ENCODE data around the gene PGAP3. TPM values are rescaled to one million over a fixed set of nuclear protein-coding genes. Genes with fewer than 3 reads are reported as not detected.

The PGAP3 gene
- total RNA-seq, 1 donor, result 11.1 TPM

DNA sequence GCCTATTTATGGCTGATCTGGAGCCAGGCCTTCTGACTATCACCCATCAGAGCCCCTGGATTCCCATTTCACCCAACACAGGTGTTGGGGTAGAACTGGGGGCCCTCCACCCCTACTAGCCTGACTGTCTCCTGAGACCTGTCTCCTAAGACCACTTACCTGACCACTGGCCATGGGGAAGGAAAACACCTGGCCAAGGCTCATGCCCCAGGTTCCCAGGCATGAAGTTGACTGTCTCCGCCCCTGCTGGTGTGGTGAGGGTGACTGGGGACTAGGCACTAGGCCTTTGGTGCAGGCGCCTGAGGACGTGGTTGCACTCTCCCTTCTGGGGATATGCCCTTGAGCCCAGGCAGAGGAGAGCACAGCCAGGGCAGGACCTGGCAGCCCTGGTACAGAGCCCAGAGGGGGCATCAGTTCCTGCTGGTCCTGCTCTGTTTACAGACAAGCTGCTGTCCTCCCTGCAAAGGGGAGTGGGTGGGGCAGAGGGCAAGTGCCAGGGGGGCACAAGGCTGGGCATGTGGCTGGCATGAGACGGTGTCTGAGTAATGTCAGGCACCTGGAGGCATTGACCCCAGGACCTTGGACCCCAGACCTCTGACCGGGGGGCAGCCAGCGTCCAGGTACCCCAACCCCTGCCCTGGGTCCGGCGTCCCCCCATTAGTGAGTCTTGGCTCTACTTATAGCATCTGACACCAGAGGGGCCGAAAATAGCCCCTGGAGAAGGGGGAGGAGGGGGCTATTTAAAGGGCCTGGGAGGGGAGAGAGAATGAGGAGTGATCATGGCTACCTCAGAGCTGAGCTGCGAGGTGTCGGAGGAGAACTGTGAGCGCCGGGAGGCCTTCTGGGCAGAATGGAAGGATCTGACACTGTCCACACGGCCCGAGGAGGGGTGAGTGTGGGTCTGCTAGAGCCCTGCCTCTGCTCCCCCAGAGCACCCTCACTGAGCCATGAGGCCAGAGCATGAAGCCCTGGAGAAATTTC, 23.0 kb downstream of the PGAP3 start, which contains the start of gene TCAP:
Gene TCAP, plus strand, starts transcription at position 769 of the 981 bp plus-strand sequence. Its CDS starts 11 bp downstream, at position 780.
- no peak within 1 kb of the TSS for H3K4me3 ChIP-seq (ENCODE audit: low read depth, low read length)
- DNase-seq (ENCODE audit: low read depth), result no peak

DNA sequence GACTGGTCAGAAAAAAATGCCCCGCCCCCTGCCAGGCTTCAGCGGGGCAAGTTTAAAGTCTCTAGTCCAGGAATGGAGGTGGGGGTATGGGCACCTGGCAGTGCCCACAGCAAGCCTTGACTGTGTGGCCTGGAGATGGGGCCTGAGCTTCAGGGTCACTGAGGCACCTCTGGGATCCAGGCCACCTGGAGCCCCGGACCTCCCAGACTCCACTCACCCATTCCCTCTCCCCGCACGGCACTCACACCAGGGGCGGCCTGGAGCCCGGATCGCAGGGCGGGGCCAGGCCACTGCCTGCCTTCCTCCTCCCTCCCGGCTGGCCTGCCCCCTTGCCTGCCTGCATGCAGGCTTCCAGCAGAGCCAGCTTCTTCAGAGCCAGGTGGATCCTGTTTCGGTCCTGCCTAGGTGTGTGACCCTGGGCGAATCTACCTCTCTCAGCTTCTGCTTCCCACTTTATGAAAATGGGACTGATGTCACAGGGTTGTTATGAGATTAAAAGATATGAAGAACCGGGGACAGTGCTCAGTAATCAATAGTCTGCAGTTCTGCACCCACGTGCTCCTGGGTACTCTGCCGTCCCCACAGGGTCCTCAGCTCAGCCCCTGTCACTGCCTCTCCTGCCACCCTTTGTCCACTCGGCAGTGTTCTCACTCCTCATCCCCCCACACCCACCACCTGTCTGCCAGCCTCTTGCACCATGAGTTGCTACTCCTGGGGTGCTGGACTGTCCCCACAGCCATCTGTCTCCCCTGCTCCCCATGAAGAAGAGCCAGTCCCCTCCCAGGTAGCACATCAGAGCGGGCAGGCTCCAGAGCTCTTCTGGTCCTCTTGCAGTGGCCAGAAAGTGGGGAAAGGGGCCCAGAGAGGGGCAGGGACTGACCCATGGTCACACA, 23.9 kb downstream of the PGAP3 start:
- TF ChIP-seq, protein P1, sequence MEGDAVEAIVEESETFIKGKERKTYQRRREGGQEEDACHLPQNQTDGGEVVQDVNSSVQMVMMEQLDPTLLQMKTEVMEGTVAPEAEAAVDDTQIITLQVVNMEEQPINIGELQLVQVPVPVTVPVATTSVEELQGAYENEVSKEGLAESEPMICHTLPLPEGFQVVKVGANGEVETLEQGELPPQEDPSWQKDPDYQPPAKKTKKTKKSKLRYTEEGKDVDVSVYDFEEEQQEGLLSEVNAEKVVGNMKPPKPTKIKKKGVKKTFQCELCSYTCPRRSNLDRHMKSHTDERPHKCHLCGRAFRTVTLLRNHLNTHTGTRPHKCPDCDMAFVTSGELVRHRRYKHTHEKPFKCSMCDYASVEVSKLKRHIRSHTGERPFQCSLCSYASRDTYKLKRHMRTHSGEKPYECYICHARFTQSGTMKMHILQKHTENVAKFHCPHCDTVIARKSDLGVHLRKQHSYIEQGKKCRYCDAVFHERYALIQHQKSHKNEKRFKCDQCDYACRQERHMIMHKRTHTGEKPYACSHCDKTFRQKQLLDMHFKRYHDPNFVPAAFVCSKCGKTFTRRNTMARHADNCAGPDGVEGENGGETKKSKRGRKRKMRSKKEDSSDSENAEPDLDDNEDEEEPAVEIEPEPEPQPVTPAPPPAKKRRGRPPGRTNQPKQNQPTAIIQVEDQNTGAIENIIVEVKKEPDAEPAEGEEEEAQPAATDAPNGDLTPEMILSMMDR (IDR thresholded peaks at IDR 0.05; ENCODE audit: insufficient read depth, low read length), result no peak
- DNase-seq (ENCODE audit: low read depth), result no peak

More for the DNA sequence above, 23.0 kb downstream of the PGAP3 start, which contains the start of gene TCAP:
- TF ChIP-seq, protein P1 (IDR thresholded peaks at IDR 0.05; ENCODE audit: insufficient read depth, low read length), result no peak

DNA sequence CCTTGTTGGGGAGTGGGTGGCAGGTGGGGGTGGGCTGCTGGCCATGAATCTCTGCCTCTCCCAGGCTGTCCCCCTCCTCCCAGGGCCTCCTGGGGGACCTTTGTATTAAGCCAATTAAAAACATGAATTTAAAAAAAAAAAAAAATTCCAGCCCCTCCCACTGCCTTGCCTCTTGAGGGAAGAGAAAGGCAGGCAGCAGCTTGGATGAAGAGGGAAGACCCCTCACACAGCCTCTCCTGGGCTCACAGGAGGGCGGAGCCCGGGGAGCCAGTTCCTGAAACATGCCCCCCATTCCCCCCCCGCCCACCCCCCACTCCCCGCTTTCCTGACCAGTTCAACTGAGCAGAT, 24.5 kb downstream of the PGAP3 start:
- TF ChIP-seq, protein P1 (IDR thresholded peaks at IDR 0.05; ENCODE audit: insufficient read depth, low read length), result no peak
- H3K4me3 ChIP-seq (ENCODE audit: low read depth, low read length), result no peak overlapping the region
- no peak for DNase-seq (ENCODE audit: low read depth)

More for the DNA sequence above, 23.9 kb downstream of the PGAP3 start:
- no peak overlapping the region for H3K4me3 ChIP-seq (ENCODE audit: low read depth, low read length)

DNA sequence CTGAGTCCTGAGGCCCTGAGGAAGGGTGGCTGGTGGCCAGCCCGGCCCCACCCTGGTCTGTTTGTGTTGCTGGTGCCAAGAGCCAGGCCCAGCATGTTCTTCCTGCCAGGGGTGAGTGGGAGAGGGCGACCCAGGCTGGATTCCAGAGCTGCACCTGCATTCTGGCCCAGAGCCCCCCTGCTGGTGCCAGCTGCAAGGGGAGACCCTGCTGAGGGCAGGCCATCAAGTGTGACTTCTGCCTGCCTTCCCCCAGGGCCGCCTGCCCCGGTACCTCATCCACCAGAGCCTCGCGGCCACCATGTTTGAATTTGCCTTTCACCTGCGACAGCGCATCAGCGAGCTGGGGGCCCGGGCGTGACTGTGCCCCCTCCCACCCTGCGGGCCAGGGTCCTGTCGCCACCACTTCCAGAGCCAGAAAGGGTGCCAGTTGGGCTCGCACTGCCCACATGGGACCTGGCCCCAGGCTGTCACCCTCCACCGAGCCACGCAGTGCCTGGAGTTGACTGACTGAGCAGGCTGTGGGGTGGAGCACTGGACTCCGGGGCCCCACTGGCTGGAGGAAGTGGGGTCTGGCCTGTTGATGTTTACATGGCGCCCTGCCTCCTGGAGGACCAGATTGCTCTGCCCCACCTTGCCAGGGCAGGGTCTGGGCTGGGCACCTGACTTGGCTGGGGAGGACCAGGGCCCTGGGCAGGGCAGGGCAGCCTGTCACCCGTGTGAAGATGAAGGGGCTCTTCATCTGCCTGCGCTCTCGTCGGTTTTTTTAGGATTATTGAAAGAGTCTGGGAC, 25.1 kb downstream of the PGAP3 start:
- no peak overlapping the region for H3K4me3 ChIP-seq (ENCODE audit: low read depth, low read length)
- TF ChIP-seq, protein P1 (IDR thresholded peaks at IDR 0.05; ENCODE audit: insufficient read depth, low read length), result no peak
- no peak for DNase-seq (ENCODE audit: low read depth)

DNA sequence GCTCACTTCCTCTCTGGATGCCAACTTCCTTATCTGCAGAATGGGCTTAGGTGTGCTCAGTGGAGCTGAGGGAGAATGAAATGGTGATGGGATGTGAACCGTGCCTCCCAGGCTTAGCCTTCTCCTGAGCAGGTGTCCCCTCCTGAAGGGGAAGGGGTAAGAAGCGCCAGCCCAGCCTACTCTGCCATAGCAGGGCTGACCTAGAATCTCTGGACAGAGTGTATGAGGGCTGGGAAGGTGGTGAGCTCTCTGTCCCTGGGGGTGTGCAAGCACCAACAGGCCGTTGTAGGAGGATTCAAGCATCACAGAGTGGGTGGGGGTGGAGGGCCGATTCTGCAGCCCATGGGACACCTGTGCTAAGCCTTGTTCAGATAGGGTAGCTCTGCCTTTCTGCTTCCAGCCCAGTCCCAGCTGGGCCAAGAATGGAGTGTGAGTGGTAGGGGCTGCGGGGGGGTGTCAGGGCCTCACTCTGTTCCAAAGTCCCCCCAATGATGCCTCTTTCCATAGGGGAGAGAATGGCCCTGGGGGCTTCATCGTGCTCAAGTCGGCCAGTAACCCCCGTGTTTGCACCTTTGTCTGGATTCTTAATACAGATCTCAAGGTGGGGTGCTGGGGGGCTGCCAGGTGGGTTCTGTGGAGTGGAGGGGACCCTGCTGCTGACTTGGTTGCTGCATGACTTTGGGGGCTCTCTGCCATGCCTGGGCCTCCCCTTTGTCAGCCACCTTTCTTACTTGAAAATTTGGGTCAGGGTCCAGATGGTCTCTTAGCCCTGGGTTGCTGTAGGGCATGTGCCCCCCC, 25.9 kb downstream of the PGAP3 start:
- DNase-seq (ENCODE audit: low read depth), result no peak
- TF ChIP-seq, protein P1 (IDR thresholded peaks at IDR 0.05; ENCODE audit: insufficient read depth, low read length), result no peak
- no peak overlapping the region for H3K4me3 ChIP-seq (ENCODE audit: low read depth, low read length)
